ENCODE results near the gene SIVA1. TPM values are rescaled to one million over a fixed set of nuclear protein-coding genes. Genes with fewer than 3 reads are reported as not detected.

SIVA1 gene
- total and polyA plus RNA-seq, 9 of the 15 experiments (the other 6 are each of a cell fraction or from before 2014, with no cell fraction given), result 4.2 to 186 (median 54.2) TPM

- no peak for TF ChIP-seq RBM15 (IDR thresholded peaks at IDR 0.05; ENCODE audit: insufficient read depth, low read length)
- no peak for TF ChIP-seq ZC3H8 (IDR thresholded peaks at IDR 0.05)
- TF ChIP-seq JUND (IDR thresholded peaks at IDR 0.05; ENCODE audit: borderline replicate concordance, low read depth, low read length), result peak; percentile 80
- peak; percentile 69; the same call in 1 of the 3 replicates for TF ChIP-seq JUND (tag; IDR thresholded peaks at IDR 0.05; ENCODE audit: borderline replicate concordance, low read depth, low read length)
- TF ChIP-seq POLR2A (conservative IDR thresholded peaks at IDR 0.05), result no peak
- TF ChIP-seq CHD4 (IDR thresholded peaks at IDR 0.05; ENCODE audit: insufficient read depth, insufficient replicate concordance, low read depth, low read length, poor library complexity, severe bottlenecking), result no peak
- no peak for TF ChIP-seq ARID4B (CRISPR knock-in tag; IDR thresholded peaks at IDR 0.05)
- TF ChIP-seq NUFIP1 (IDR thresholded peaks at IDR 0.05; ENCODE audit: partially characterized antibody), result no peak
- TF ChIP-seq RBFOX2 (IDR thresholded peaks at IDR 0.05; ENCODE audit: low read depth, low read length), result peak; percentile 46; the same call in 1 of the 2 replicates
- TF ChIP-seq ATF4 (CRISPR knock-in tag; IDR thresholded peaks at IDR 0.05), result no peak
- no peak for TF ChIP-seq MAX (CRISPR knock-in tag; IDR thresholded peaks at IDR 0.05)
- peak; percentile 46 for TF ChIP-seq DPF2 (IDR thresholded peaks at IDR 0.05)
- TF ChIP-seq PTTG1 (tag; IDR thresholded peaks at IDR 0.05; ENCODE audit: low read depth), result no peak
- no peak for TF ChIP-seq CHD1 (IDR thresholded peaks at IDR 0.05; ENCODE audit: low read length)
- TF ChIP-seq KAT2B (IDR thresholded peaks at IDR 0.05; ENCODE audit: low read depth, low read length), result no peak
- no peak for TF ChIP-seq ZNF584 (CRISPR knock-in tag; IDR thresholded peaks at IDR 0.05; ENCODE audit: low read depth)
- no peak for TF ChIP-seq TCF7 (IDR thresholded peaks at IDR 0.05; ENCODE audit: borderline replicate concordance)
- no peak for TF ChIP-seq TAF15 (IDR thresholded peaks at IDR 0.05; ENCODE audit: low read depth, low read length)
- TF ChIP-seq RFX1 (IDR thresholded peaks at IDR 0.05), result peak; percentile 82
- TF ChIP-seq HCFC1 (IDR thresholded peaks at IDR 0.05; ENCODE audit: low read depth, low read length), result no peak
- TF ChIP-seq ZNF165 (CRISPR knock-in tag; IDR thresholded peaks at IDR 0.05; ENCODE audit: borderline replicate concordance), result no peak
- no peak for TF ChIP-seq BCL6 (CRISPR knock-in tag; IDR thresholded peaks at IDR 0.05)
- TF ChIP-seq ZBTB17 (CRISPR knock-in tag; IDR thresholded peaks at IDR 0.05), result no peak
Measured at GRCh38 chr14:104805326-104805678, 52.4 kb downstream of the SIVA1 start (continued).

Measured in K562 (cell line).